Gastrocnemius medialis (tissue), 4 donors: ENCODE results near the gene AFAP1.

Experiments
- CTCF ChIP-seq, 5 experiments: fragments of 450-650 bp in 3 of 5; fragments of 200-600 bp in 2 of 5; sonication (generic) in 2 of 5; IDR thresholded peaks in 4 of 5; conservative IDR thresholded peaks in 1 of 5; 1 replicate in 4 of 5; 2 replicates in 1 of 5; pipeline ENCODE4 v1.5.1; 2016 to 2019; ENCODE audit warnings: antibody characterized with exemption in 5 of 5, mild to moderate bottlenecking in 3 of 5, moderate library complexity in 3 of 5
- POLR2A ChIP-seq, 2 donors: fragments of 450-650 bp; IDR thresholded peaks; one replicate each; pipeline ENCODE4 v1.6.1; 2017; ENCODE audit warnings: antibody characterized with exemption in 2 of 2, mild to moderate bottlenecking in 2 of 2, moderate library complexity in 2 of 2

GRCh38 chr4:7759216-7759615 is 180.4 kb downstream of the AFAP1 start:
- TF ChIP-seq POLR2A (IDR thresholded peaks at IDR 0.05) (no peak), CTCF (IDR thresholded peaks at IDR 0.05 in 4 of 5, conservative IDR thresholded peaks at IDR 0.05 in 1 of 5) (no peak)
